Subcutaneous adipose tissue (tissue), 4 donors: Measurements from ENCODE around the gene ULBP2. TPM values are rescaled to one million over a fixed set of nuclear protein-coding genes. Genes with fewer than 3 reads are reported as not detected.

Experiments used
- CTCF ChIP-seq: fragments of 450-650 bp; IDR thresholded peaks from one replicate; pipeline ENCODE4 v1.5.1; 2016; ENCODE audit warnings: low read depth, mild to moderate bottlenecking, control low read depth, antibody characterized with exemption, moderate library complexity
- total RNA-seq, 4 donors: library from RNA; depleted of rRNA; stranded (reverse); fragments of >200 nt; gene quantifications; one replicate each; pipeline ENCODE4 v1.1.0, GENCODE V29; 2016

The ULBP2 gene
- total RNA-seq, 4 donors from 2014 or later, result 0.34 to 4.1 (median 0.60) TPM

- no peak for TF ChIP-seq CTCF
Observed at GRCh38 chr6:149898966-149899365, 42.8 kb upstream of the ULBP2 start.

- TF ChIP-seq CTCF, result no peak
Observed at GRCh38 chr6:149899486-149899885, 42.3 kb upstream of the ULBP2 start.

GRCh38 chr6:149899926-149900619 is 41.7 kb upstream of the ULBP2 start:
- no peak for TF ChIP-seq CTCF

- no peak for TF ChIP-seq CTCF
Observed at GRCh38 chr6:149900620-149901443, 41.0 kb upstream of the ULBP2 start.

- TF ChIP-seq CTCF, result no peak
Observed at GRCh38 chr6:149901444-149902140, 40.2 kb upstream of the ULBP2 start.

GRCh38 chr6:149903938-149904611 is 37.7 kb upstream of the ULBP2 start:
- TF ChIP-seq CTCF, result no peak
